ENCODE data around the gene FREM1.

DNA sequence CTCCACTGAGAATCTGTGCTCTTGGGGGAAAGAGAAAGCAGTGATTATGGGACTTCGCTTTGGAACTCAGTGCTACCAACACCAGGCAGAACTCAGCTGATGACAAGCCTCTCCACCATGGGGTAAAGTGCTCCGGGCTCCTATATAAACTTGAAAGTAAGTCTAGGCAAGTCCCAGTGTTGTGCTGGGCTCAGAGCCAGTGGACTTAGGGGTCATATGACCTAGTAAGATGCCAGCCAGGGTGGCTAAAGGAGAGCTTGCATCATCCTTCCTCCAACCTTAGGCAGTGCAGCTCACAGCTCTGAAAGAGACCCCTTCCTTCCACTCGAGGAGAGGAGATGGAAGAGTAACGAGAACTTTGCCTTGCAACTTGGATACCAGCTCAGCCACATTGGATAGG, 35.1 kb upstream of the FREM1 start:
- TF ChIP-seq, protein P1, sequence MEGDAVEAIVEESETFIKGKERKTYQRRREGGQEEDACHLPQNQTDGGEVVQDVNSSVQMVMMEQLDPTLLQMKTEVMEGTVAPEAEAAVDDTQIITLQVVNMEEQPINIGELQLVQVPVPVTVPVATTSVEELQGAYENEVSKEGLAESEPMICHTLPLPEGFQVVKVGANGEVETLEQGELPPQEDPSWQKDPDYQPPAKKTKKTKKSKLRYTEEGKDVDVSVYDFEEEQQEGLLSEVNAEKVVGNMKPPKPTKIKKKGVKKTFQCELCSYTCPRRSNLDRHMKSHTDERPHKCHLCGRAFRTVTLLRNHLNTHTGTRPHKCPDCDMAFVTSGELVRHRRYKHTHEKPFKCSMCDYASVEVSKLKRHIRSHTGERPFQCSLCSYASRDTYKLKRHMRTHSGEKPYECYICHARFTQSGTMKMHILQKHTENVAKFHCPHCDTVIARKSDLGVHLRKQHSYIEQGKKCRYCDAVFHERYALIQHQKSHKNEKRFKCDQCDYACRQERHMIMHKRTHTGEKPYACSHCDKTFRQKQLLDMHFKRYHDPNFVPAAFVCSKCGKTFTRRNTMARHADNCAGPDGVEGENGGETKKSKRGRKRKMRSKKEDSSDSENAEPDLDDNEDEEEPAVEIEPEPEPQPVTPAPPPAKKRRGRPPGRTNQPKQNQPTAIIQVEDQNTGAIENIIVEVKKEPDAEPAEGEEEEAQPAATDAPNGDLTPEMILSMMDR (IDR thresholded peaks at IDR 0.05): no peak
- TF ChIP-seq POLR2A (IDR thresholded peaks at IDR 0.05): no peak

Measured in thyroid gland (tissue), 4 donors.